ENCODE measurements around the gene PALLD.

PALLD gene

DNA sequence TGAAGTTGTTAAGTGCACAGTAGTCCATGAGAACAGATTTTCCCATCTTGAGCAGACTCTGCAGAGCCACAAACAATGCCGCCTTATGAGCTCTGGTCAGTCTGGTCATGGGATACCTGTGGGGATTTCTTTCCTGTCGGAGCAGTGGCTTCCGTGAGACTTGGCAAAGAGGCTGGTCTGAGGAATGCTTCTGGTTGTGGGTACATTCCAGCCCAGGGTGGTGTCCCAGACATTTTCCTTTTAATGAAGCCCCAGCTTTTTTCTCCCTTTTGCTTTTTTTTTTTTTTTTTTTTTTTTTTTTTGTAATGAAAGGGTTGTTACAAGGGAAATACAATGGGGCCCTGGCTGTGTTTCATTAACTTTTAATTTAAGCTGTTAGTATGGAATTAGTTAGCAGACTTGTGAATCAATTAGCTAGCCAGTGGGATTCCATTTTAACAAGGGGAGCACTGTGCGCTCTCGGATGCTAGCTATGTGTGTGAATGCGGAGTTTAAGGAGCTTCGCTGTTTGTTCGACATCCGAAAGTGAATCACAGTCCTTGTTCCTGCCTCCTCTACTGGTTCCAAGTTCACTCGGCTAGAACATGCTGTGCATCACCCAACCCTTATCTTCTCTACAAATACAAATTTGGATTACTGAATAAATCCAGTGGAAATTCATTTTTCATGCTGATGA is 288.1 kb downstream of the PALLD start:
- H3K4me3 ChIP-seq (ENCODE audit: low read length): peak overlapping the region; percentile 3
- DNase-seq (ENCODE audit: low read depth): peak; percentile 99
- TF ChIP-seq, protein P1, sequence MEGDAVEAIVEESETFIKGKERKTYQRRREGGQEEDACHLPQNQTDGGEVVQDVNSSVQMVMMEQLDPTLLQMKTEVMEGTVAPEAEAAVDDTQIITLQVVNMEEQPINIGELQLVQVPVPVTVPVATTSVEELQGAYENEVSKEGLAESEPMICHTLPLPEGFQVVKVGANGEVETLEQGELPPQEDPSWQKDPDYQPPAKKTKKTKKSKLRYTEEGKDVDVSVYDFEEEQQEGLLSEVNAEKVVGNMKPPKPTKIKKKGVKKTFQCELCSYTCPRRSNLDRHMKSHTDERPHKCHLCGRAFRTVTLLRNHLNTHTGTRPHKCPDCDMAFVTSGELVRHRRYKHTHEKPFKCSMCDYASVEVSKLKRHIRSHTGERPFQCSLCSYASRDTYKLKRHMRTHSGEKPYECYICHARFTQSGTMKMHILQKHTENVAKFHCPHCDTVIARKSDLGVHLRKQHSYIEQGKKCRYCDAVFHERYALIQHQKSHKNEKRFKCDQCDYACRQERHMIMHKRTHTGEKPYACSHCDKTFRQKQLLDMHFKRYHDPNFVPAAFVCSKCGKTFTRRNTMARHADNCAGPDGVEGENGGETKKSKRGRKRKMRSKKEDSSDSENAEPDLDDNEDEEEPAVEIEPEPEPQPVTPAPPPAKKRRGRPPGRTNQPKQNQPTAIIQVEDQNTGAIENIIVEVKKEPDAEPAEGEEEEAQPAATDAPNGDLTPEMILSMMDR (conservative IDR thresholded peaks at IDR 0.05; ENCODE audit: low read depth, low read length): no peak

DNA sequence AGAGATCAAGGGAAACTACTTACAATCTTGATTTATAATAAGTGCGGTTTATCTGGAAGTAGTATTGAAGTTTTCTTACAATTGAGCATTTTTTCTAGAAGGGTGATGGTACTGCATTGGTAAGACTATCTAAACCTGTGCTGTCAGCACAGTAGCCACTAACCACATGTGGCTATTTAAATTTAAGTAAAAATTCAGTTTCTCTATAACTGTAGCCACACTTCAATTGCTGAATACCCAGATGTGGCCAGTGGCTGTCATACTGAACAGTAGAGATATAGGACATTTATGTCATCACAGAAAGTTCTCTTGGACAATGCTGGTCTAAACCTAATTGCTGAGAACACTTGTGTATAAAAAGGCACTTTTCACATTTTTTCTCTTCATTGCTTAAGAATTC is 290.5 kb downstream of the PALLD start:
- H3K4me3 ChIP-seq (ENCODE audit: low read length): no peak overlapping the region
- TF ChIP-seq, protein P1 (conservative IDR thresholded peaks at IDR 0.05; ENCODE audit: low read depth, low read length): no peak
- DNase-seq (ENCODE audit: low read depth): no peak

DNA sequence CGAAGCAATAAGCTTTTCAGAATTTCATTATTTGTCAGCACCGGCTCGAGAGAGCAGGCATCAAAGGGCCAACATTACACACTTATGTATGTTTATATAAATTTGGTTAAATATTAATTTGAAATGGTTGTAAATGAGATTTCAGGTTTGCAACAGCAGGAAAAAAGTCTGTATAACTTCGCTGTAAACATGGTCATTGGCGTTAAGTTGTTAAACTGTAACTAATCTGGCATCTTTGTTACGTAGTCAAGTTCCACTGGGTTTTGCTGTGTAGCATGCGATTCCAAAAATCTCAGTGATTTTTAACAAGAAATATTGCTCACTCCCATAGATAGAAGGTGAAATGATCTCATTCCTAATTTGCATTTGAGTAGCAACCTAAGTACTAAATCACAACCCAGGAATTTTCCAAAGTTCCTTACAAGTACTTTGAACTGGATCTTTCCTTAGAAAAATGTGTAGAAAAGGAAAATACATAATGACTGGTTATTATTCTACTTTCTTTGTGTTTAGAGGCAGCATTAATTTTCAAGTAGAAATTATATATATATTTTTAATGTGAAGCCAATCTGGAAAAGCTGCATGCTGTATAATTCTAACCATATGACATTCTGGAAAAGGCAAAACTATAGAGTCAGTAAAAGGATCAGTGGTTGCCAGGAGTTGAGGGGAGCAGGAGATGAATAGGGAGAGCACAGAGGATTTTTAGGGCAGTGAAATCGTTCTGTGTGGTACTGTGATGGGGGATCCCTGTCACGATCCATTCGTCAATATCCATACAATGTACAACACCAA is 291.1 kb downstream of the PALLD start:
- DNase-seq (ENCODE audit: low read depth): no peak
- H3K4me3 ChIP-seq (ENCODE audit: low read length): no peak overlapping the region
- TF ChIP-seq, protein P1 (conservative IDR thresholded peaks at IDR 0.05; ENCODE audit: low read depth, low read length): no peak

DNA sequence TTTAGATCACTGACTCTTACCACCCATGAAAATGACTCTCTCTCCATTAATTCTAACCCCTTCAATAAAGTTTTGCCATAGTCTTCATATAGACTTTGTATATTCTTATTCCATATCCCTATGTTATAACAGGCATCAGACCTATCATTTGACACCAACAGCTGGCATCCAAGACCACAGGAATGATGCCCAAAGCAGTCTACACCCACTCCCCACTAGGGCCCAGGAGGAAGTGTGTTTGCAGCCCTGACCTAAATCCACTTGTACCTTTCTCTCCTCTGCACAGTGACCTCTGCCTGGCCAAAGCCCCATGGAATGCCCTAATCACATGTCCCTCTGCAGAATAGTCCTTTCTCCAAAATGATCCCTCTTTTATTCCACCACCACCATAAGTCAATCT is 294.0 kb downstream of the PALLD start:
- TF ChIP-seq, protein P1 (conservative IDR thresholded peaks at IDR 0.05; ENCODE audit: low read depth, low read length): no peak
- no peak for DNase-seq (ENCODE audit: low read depth)

DNA sequence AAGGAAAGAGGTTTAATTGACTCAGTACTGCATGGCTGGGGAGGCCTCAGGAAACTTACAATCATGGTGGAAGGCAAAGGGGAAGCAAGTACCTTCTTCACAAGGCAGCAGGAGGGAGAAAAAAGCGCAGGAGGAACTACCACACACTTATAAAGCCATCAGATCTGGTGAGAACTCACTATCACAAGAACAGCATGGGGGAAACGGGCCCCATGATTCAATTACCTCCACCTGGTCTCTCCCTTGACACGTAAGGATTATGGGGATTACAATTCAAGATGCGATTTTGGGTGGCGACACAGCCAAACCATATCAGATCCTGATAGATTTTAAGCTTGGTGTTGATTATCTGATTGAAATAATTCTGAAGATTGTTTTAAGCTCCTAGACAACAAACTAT is 294.5 kb downstream of the PALLD start:
- no peak for DNase-seq (ENCODE audit: low read depth)
- TF ChIP-seq, protein P1 (conservative IDR thresholded peaks at IDR 0.05; ENCODE audit: low read depth, low read length): no peak
- no peak overlapping the region for H3K4me3 ChIP-seq (ENCODE audit: low read length)

More for the DNA sequence above, 294.0 kb downstream of the PALLD start:
- H3K4me3 ChIP-seq (ENCODE audit: low read length): no peak overlapping the region

DNA sequence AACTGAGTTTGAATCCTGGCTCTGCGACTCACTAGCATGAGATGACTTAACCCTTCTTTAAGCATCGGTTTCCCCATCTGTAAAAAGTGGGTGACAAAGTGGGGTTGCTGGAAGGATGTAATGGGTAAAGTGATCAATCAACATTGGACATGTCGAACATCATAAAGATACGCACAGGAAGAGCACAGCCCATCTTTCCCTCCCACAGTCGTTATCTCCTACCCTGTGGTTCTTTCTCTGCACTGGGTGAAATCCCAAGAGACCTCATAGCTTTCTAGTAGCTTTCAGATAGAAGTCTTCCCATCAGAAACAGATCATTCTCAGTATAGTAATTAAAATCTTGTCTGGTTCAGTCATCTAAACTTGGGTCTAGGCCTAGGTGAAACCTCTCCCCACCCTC is 296.7 kb downstream of the PALLD start:
- H3K4me3 ChIP-seq (ENCODE audit: low read length): no peak overlapping the region
- TF ChIP-seq, protein P1 (conservative IDR thresholded peaks at IDR 0.05; ENCODE audit: low read depth, low read length): no peak
- DNase-seq (ENCODE audit: low read depth): no peak

Data from retinal pigment epithelial cell (primary cell).